ENCODE data around the gene ANKH.

Gene ANKH

DNA sequence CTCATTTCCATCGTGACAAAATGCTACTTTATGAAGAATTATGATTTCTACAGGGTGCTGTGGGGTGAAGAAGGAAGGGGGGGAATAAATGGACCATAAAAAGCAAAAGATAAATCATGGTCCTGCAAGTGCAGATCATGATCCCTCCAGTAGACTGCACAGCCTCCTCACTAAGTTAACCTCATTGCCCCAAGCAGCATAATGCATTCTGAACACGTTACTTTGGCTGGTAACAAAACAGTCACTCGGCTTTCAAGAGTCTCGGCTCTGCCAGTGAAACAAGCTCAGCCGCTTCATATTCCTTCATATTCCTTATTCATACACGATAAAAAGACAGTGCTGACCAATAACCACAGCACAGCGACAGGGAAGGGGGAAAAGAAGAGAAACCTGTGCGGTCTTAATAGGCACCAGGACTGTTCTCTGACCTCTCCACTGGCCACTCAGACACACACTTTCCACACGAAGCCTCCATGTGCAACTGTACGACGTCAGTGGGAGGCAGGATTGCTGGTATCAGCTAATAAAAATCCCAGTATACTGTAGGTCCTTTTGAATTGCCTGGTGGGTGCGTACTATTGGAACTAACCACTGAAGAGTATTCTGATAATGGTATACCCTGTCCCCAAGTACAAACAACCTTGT lies 60.5 kb downstream of the ANKH start:
- Histone ChIP-seq H4K20me1 (ENCODE audit: insufficient read depth) (no peaks in the 10 kb centered on the region), H3K36me3 (ENCODE audit: insufficient read depth) (no peaks in the 10 kb centered on the region), H3K79me2 (ENCODE audit: insufficient read depth, low read depth) (no peaks in the 10 kb centered on the region; the same call in 1 of the 2 replicates), H3K27ac (peak overlapping the region; percentile 90), H3K4me2 (peak overlapping the region; percentile 92), H2AFZ (ENCODE audit: low read depth) (no peak overlapping the region), H3K4me1 (ENCODE audit: low read depth, poor library complexity, severe bottlenecking) (peaks cover 50% of the 10 kb centered on the region), H3K9ac (peak overlapping the region; percentile 58; the same call in 1 of the 2 replicates), H3K4me3 (IDR thresholded peaks at IDR 0.05; ENCODE audit: insufficient read depth, low read depth, low read length) (no peak overlapping the region), H3K27me3 (ENCODE audit: insufficient read depth, low read depth) (no peaks in the 10 kb centered on the region)
- no peak for TF ChIP-seq CTCF (conservative IDR thresholded peaks at IDR 0.05; ENCODE audit: low read depth, low read length)

DNA sequence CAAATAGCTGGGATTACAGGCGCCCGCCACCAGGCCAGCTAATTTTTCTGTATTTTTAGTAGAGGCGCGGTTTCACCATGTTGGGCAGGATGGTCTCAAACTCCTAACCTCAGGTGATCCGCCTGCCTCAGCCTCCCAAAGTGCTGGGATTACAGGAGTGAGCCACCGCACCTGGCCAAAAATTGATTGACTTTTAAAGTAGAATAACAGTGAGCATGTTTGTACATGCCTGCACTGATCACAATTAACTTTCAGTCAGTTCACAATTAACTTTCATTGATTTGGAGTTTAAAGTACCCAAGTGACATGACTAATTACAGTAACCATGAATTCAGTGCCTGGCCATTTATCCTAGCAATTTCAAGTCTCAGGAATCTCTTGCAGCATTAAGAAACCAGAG lies 61.3 kb downstream of the ANKH start:
- H3K27ac ChIP-seq = peak overlapping the region; percentile 90

GRCh38 chr5:14809369-14810155 lies 62.0 kb downstream of the ANKH start:
- Histone ChIP-seq H3K4me2 (peak overlapping the region; percentile 92), H3K4me1 (ENCODE audit: low read depth, poor library complexity, severe bottlenecking) (peaks cover 50% of the 10 kb centered on the region), H3K27ac (peak overlapping the region; percentile 90), H3K9ac (peak overlapping the region; percentile 58; the same call in 1 of the 2 replicates), H3K36me3 (ENCODE audit: insufficient read depth) (no peaks in the 10 kb centered on the region), H3K4me3 (IDR thresholded peaks at IDR 0.05; ENCODE audit: insufficient read depth, low read depth, low read length) (no peak overlapping the region), H3K27me3 (ENCODE audit: insufficient read depth, low read depth) (no peaks in the 10 kb centered on the region), H3K79me2 (ENCODE audit: insufficient read depth, low read depth) (no peaks in the 10 kb centered on the region; the same call in 1 of the 2 replicates), H4K20me1 (ENCODE audit: insufficient read depth) (no peaks in the 10 kb centered on the region), H2AFZ (ENCODE audit: low read depth) (peak overlapping the region; percentile 49; the same call in 1 of the 2 replicates)
- no peak for TF ChIP-seq CTCF (conservative IDR thresholded peaks at IDR 0.05; ENCODE audit: low read depth, low read length)

More for the DNA sequence above, 61.3 kb downstream of the ANKH start:
- Histone ChIP-seq H3K27me3 (ENCODE audit: insufficient read depth, low read depth) (no peaks in the 10 kb centered on the region), H2AFZ (ENCODE audit: low read depth) (peak overlapping the region; percentile 49; the same call in 1 of the 2 replicates), H3K79me2 (ENCODE audit: insufficient read depth, low read depth) (no peaks in the 10 kb centered on the region; the same call in 1 of the 2 replicates), H3K4me2 (peak overlapping the region; percentile 92), H3K36me3 (ENCODE audit: insufficient read depth) (no peaks in the 10 kb centered on the region), H3K4me3 (IDR thresholded peaks at IDR 0.05; ENCODE audit: insufficient read depth, low read depth, low read length) (no peak overlapping the region), H4K20me1 (ENCODE audit: insufficient read depth) (no peaks in the 10 kb centered on the region), H3K9ac (peak overlapping the region; percentile 58; the same call in 1 of the 2 replicates), H3K4me1 (ENCODE audit: low read depth, poor library complexity, severe bottlenecking) (peaks cover 50% of the 10 kb centered on the region)
- no peak for TF ChIP-seq CTCF (conservative IDR thresholded peaks at IDR 0.05; ENCODE audit: low read depth, low read length)

- no peak overlapping the region for H3K4me3 ChIP-seq (IDR thresholded peaks at IDR 0.05; ENCODE audit: insufficient read depth, low read depth, low read length)
- H3K9ac ChIP-seq = no peak overlapping the region
- no peak overlapping the region for H3K27ac ChIP-seq
- H4K20me1 ChIP-seq (ENCODE audit: insufficient read depth) = no peaks in the 10 kb centered on the region
- no peak overlapping the region for H3K4me2 ChIP-seq
- H3K27me3 ChIP-seq (ENCODE audit: insufficient read depth, low read depth) = no peaks in the 10 kb centered on the region
- H2AFZ ChIP-seq (ENCODE audit: low read depth) = no peak overlapping the region
- peaks cover 45% of the 10 kb centered on the region for H3K4me1 ChIP-seq (ENCODE audit: low read depth, poor library complexity, severe bottlenecking)
- no peaks in the 10 kb centered on the region; the same call in 1 of the 2 replicates for H3K79me2 ChIP-seq (ENCODE audit: insufficient read depth, low read depth)
- no peaks in the 10 kb centered on the region for H3K36me3 ChIP-seq (ENCODE audit: insufficient read depth)
- no peak for TF ChIP-seq CTCF (conservative IDR thresholded peaks at IDR 0.05; ENCODE audit: low read depth, low read length)
Measured at GRCh38 chr5:14807471-14807870, 64.1 kb downstream of the ANKH start.

All from KMS-11 (cell line).